Measurements from ENCODE around the gene ADAM12. TPM values are rescaled to one million over a fixed set of nuclear protein-coding genes. Genes with fewer than 3 reads are reported as not detected.
A peak's percentile ranks its signal among the peaks of the same experiment; 100 is the strongest.

The ADAM12 gene
- total RNA-seq, 4 donors from 2014 or later, result under 0.01 to 1.3 (median 1.0) TPM

DNA sequence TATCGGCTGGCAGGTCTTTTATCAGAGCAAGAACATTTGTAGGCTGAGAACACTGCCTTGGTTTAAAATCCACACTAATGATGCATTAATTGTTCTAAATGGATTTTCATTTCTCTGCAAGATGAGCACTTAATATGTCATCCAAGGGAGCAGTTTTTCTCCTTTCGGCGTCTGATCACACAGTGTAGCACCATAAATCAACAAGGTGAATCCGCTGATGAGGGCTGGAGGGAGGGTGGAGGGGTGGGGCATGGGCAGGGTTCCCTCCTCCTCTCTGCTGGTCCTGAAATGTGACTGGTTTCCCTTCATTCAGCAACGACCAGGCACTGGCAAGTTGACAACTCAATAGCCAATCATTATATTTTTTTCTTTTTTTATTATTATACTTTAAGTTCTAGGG, 45.6 kb downstream of the ADAM12 start:
- 79% methylated on average over 5 of the region's 5 CpGs for WGBS
- H3K4me1 ChIP-seq, result no peaks in the 10 kb centered on the region
- no peaks in the 10 kb centered on the region for H3K36me3 ChIP-seq
- H3K9me3 ChIP-seq, result peaks cover 0 to 6% (median 0%) of the 10 kb centered on the region in 4 donors
- intact Hi-C loops (cut with DNase I), result no loop called here
- no peak overlapping the region for H3K27ac ChIP-seq (replicated peaks in 1 of 4)
- TF ChIP-seq EP300 (IDR thresholded peaks at IDR 0.05) (no peak), POLR2AphosphoS5 (IDR thresholded peaks at IDR 0.05) (no peak)
- TF ChIP-seq, protein P1, sequence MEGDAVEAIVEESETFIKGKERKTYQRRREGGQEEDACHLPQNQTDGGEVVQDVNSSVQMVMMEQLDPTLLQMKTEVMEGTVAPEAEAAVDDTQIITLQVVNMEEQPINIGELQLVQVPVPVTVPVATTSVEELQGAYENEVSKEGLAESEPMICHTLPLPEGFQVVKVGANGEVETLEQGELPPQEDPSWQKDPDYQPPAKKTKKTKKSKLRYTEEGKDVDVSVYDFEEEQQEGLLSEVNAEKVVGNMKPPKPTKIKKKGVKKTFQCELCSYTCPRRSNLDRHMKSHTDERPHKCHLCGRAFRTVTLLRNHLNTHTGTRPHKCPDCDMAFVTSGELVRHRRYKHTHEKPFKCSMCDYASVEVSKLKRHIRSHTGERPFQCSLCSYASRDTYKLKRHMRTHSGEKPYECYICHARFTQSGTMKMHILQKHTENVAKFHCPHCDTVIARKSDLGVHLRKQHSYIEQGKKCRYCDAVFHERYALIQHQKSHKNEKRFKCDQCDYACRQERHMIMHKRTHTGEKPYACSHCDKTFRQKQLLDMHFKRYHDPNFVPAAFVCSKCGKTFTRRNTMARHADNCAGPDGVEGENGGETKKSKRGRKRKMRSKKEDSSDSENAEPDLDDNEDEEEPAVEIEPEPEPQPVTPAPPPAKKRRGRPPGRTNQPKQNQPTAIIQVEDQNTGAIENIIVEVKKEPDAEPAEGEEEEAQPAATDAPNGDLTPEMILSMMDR (IDR thresholded peaks at IDR 0.05), result no peak
- H3K4me3 ChIP-seq, result no peak overlapping the region
- DNase-seq (ENCODE audit: extremely low spot score), result peak; percentile 50
- no peaks in the 10 kb centered on the region for H3K27me3 ChIP-seq

DNA sequence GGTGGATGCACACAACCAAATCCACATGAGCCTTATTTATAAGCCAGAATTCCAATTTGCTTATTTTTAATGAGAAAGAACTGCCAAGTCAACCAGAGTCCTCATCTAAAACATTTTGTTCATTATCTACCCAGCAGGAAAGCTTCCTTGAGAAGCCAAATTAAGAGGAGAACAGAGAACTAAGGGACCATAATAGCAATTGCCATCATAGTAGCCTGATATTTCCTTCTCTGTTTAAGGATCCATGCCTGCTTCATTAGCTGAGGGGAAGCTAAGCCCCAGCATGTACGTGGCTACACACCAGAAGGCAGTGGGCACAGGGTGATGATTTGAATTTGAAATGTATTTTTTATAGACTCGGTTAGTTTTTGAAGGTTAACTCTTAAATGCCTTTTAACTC, 46.8 kb downstream of the ADAM12 start:
- 68% methylated on average over 2 of the region's 2 CpGs for WGBS
- DNase-seq (ENCODE audit: extremely low spot score), result no peak
- Histone ChIP-seq H3K4me3 (no peak overlapping the region), H3K4me1 (no peaks in the 10 kb centered on the region), H3K9me3 (peaks cover 0 to 6% (median 0%) of the 10 kb centered on the region in 4 donors), H3K27me3 (no peaks in the 10 kb centered on the region), H3K36me3 (no peaks in the 10 kb centered on the region), H3K27ac (replicated peaks in 1 of 4) (no peak overlapping the region)
- intact Hi-C loops (cut with DNase I), result no loop called here
- TF ChIP-seq EP300 (IDR thresholded peaks at IDR 0.05), result no peak
- TF ChIP-seq POLR2A (IDR thresholded peaks at IDR 0.05; ENCODE audit: low read depth), result no peak
- no peak for TF ChIP-seq POLR2AphosphoS5 (IDR thresholded peaks at IDR 0.05)
- TF ChIP-seq, protein P1 (IDR thresholded peaks at IDR 0.05), result no peak

DNA sequence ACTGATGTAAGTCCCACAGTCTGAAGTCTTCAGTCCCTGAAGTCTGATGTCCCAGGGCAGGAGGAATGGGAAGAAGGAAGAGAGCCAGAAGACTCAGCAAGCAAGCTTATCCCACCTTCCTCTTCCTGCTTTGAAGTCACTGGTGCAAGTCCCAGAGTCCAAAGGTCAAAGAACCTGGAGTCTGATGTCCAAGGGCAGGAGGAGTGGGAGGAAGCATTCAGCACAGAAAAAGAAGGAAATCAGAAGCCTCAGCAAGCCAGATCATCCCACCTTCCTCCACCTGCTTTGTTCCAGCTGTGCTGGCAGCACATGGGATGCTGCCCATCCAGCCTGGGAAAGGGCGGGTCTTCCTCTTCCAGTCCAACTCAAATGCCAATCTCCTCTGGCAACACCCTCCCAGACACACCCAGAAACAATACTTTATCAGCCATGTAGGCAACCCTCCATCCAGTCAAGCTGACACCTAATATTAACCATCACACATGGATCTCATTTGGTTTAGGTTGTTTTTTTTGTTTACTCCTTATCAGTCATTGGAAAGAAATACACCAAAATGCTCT, 50.9 kb downstream of the ADAM12 start:
- Histone ChIP-seq H3K27me3 (no peaks in the 10 kb centered on the region), H3K36me3 (no peaks in the 10 kb centered on the region), H3K27ac (replicated peaks in 1 of 4) (no peak overlapping the region), H3K9me3 (no peaks in the 10 kb centered on the region), H3K4me1 (no peaks in the 10 kb centered on the region), H3K4me3 (no peak overlapping the region)
- 93% methylated on average over 1 of the region's 1 CpG for WGBS
- intact Hi-C loops (cut with DNase I), result no loop called here
- no peak for TF ChIP-seq POLR2A (IDR thresholded peaks at IDR 0.05; ENCODE audit: low read depth)
- no peak for TF ChIP-seq EP300 (IDR thresholded peaks at IDR 0.05)
- TF ChIP-seq, protein P1 (IDR thresholded peaks at IDR 0.05), result no peak
- DNase-seq (ENCODE audit: extremely low spot score), result peak; percentile 81

DNA sequence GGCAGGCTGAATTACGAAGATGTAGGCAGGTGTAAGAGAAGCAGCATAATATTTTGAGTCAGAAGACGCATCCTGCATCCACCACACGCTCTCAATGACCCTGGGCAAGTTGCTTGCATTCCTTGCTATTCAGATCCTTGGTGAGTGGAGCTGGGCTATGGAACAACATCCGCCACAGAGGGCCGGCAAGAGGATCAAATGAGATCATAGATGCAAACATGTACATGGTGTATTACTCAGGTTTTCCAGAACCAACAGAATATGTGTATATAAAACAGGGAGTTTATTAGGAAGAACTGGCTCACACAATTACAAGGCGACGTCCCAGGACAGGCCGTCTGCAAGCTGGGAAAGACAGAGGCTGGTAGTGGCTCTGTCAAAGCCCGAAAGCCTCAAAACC, 51.5 kb downstream of the ADAM12 start:
- peak; percentile 86 for DNase-seq (ENCODE audit: extremely low spot score)
- TF ChIP-seq EP300 (IDR thresholded peaks at IDR 0.05), result no peak
- TF ChIP-seq POLR2A (IDR thresholded peaks at IDR 0.05; ENCODE audit: low read depth), result no peak
- TF ChIP-seq POLR2AphosphoS5 (IDR thresholded peaks at IDR 0.05), result no peak
- TF ChIP-seq, protein P1 (IDR thresholded peaks at IDR 0.05), result no peak
- Histone ChIP-seq H3K4me1 (no peaks in the 10 kb centered on the region), H3K36me3 (no peaks in the 10 kb centered on the region), H3K27ac (replicated peaks in 1 of 4) (no peak overlapping the region), H3K27me3 (peaks cover 0 to 2% (median 0%) of the 10 kb centered on the region in 4 donors), H3K9me3 (no peaks in the 10 kb centered on the region), H3K4me3 (no peak overlapping the region)
- 86% methylated on average over 9 of the region's 9 CpGs for WGBS
- intact Hi-C loops (cut with DNase I), result no loop called here

DNA sequence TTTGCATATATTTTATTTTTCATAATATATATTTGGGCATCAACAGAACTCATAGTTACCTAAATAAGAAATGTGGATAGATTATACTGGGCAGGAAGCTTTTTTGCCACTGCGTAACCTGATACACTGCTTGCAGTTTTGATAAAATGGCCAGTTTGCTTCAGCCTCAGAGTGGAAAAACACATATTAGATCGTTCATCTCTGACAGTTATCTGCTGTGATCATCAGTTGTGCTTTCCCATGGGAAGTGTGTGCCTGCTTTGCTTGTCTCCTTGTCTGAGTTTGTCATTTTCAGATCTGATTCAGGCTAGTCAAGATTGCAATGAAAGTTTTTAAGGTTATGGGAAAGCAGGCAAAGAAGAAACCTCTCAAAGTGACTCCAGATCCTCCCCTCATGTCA, 54.0 kb downstream of the ADAM12 start:
- no peak for DNase-seq (ENCODE audit: extremely low spot score)
- no peaks in the 10 kb centered on the region for H3K9me3 ChIP-seq

More for the DNA sequence above, 54.0 kb downstream of the ADAM12 start:
- intact Hi-C loops (cut with DNase I), result no loop called here
- Histone ChIP-seq H3K4me3 (no peak overlapping the region), H3K4me1 (no peaks in the 10 kb centered on the region), H3K36me3 (no peaks in the 10 kb centered on the region), H3K27me3 (peaks cover 0 to 5% (median 0%) of the 10 kb centered on the region in 4 donors), H3K27ac (replicated peaks in 1 of 4) (no peak overlapping the region)
- TF ChIP-seq, protein P1 (IDR thresholded peaks at IDR 0.05), result no peak
- no peak for TF ChIP-seq POLR2AphosphoS5 (IDR thresholded peaks at IDR 0.05)
- no peak for TF ChIP-seq EP300 (IDR thresholded peaks at IDR 0.05)
- TF ChIP-seq POLR2A (IDR thresholded peaks at IDR 0.05; ENCODE audit: low read depth), result no peak
- WGBS, result 63% methylated on average over 2 of the region's 2 CpGs
